PC-9 (cell line): Measurements from ENCODE around the gene MTERF4. TPM values are rescaled to one million over a fixed set of nuclear protein-coding genes. Genes with fewer than 3 reads are reported as not detected.

Experiments
- BruUV-seq: library from RNA; stranded (reverse); fragments of 400-500 nt; replicated peaks from 2 replicates; lab custom pipeline; 2021; lab: Mats Ljungman, UMichigan
- CTCF ChIA-PET: fragments of 300-600 bp; sonication (Branson Sonifier 250); formaldehyde crosslinking; loops from one replicate; lab custom pipeline; 2022; ENCODE audit warnings: antibody characterized with exemption; lab: Charles Lee
- POLR2A ChIA-PET: fragments of 300-600 bp; sonication (Branson Sonifier 250); formaldehyde crosslinking; loops from one replicate; lab custom pipeline; 2022; ENCODE audit warnings: antibody characterized with exemption; ENCODE audit not compliant: unreplicated experiment; lab: Charles Lee
- DNase-seq, 2 experiments: peaks; one replicate each; pipeline versions ENCODE4 v3.0.0 to v3.0.0-alpha.2; 2015 to 2022; ENCODE audit warnings: mixed read lengths in 1 of 2
- H2AFZ ChIP-seq: fragments of 200-600 bp; sonication (generic); 2 replicates; pipeline ENCODE4 v1.8.1; 2017; ENCODE audit warnings: antibody characterized with exemption
- H3F3A ChIP-seq: fragments of 200-600 bp; sonication (generic); 2 replicates; pipeline ENCODE4 v1.8.1; 2017; ENCODE audit warnings: antibody characterized with exemption, mild to moderate bottlenecking, low read depth; ENCODE audit not compliant: insufficient read depth
- H3K27ac ChIP-seq: fragments of 200-600 bp; sonication (generic); 2 replicates; pipeline ENCODE4 v1.6.1; 2016; ENCODE audit warnings: mixed run types
- H3K27me3 ChIP-seq: fragments of 200-600 bp; sonication (generic); 2 replicates; pipeline ENCODE4 v1.6.1; 2016; ENCODE audit warnings: low read depth, mixed run types; ENCODE audit not compliant: insufficient read depth
- H3K36me3 ChIP-seq: fragments of 200-600 bp; sonication (generic); 2 replicates; pipeline ENCODE4 v1.6.1; 2016; ENCODE audit warnings: low read depth, mixed run types
- H3K4me1 ChIP-seq: fragments of 200-600 bp; sonication (generic); replicated peaks from 2 replicates; pipeline ENCODE4 v1.6.1; 2016; ENCODE audit warnings: mixed run types; ENCODE audit not compliant: insufficient read depth
- H3K4me2 ChIP-seq: fragments of 200-600 bp; sonication (generic); 2 replicates; pipeline ENCODE4 v1.6.1; 2017; ENCODE audit warnings: mixed run types
- H3K4me3 ChIP-seq: fragments of 200-600 bp; sonication (generic); 2 replicates; pipeline ENCODE4 v1.6.1; 2016; ENCODE audit warnings: mixed run types
- H3K79me2 ChIP-seq: fragments of 200-600 bp; sonication (generic); 2 replicates; pipeline ENCODE4 v1.6.1; 2017; ENCODE audit warnings: low read depth, mixed run types
- H3K9me2 ChIP-seq: fragments of 200-600 bp; sonication (generic); 2 replicates; pipeline ENCODE4 v1.8.1; 2017; ENCODE audit warnings: mild to moderate bottlenecking; ENCODE audit not compliant: insufficient read depth
- H3K9me3 ChIP-seq: fragments of 200-600 bp; sonication (generic); 2 replicates; pipeline ENCODE4 v1.8.1; 2016; ENCODE audit warnings: low read depth; ENCODE audit not compliant: insufficient read depth
- H4K20me1 ChIP-seq: fragments of 200-600 bp; sonication (generic); 2 replicates; pipeline ENCODE4 v1.8.1; 2017; ENCODE audit not compliant: insufficient read depth
- CTCF ChIP-seq: fragments of 200-600 bp; sonication (generic); conservative IDR thresholded peaks from 2 replicates; pipeline ENCODE4 v1.6.1; 2017; ENCODE audit warnings: mixed run types, antibody characterized with exemption, mild to moderate bottlenecking, moderate library complexity
- EZH2 ChIP-seq: fragments of 200-600 bp; sonication (generic); IDR thresholded peaks from 2 replicates; pipeline ENCODE4 v1.8.0; 2017; ENCODE audit warnings: antibody characterized with exemption, low read depth
- intact Hi-C: fragments of 100-400 bp; cut with micrococcal nuclease; formaldehyde crosslinking; loops from one replicate; pipeline ENCODE4 v1.10.0; 2022; ENCODE audit not compliant: unreplicated experiment
- total RNA-seq: library from RNA; stranded (reverse); gene quantifications from 2 replicates; pipeline ENCODE4 v1.2.3, GENCODE V29; 2021

The MTERF4 gene
- total RNA-seq, 1 experiment from 2014 or later, result 42.8 TPM

GRCh38 chr2:241063093-241063551 is 39.0 kb downstream of the MTERF4 start:
- no peak overlapping the region for H3K4me3 ChIP-seq
- no peak for DNase-seq
- H3F3A ChIP-seq, result peaks cover 11% of the 10 kb centered on the region; the same call in 1 of the 2 replicates
- peaks cover 7% of the 10 kb centered on the region for H3K4me1 ChIP-seq
- TF ChIP-seq EZH2, result no peak
- no peak for TF ChIP-seq CTCF
- H3K27ac ChIP-seq, result no peak overlapping the region
- H2AFZ ChIP-seq, result no peak overlapping the region
- no peaks in the 10 kb centered on the region for H3K9me3 ChIP-seq
- CTCF ChIA-PET, result interaction anchor here (0.6 to 1.2 kb wide), 2 partner anchors 77 to 79 kb away, joined by 3 to 6 read pairs; no protein-coding TSS in a partner anchor
- peak overlapping the region; percentile 74; the same call in 1 of the 2 replicates for H3K4me2 ChIP-seq
- BruUV-seq, result no TSS peak
- no peaks in the 10 kb centered on the region for H4K20me1 ChIP-seq
- POLR2A ChIA-PET, result no interaction called here
- H3K36me3 ChIP-seq, result no peaks in the 10 kb centered on the region
- H3K27me3 ChIP-seq, result peaks cover 16% of the 10 kb centered on the region
- H3K9me2 ChIP-seq, result no peaks in the 10 kb centered on the region
- H3K79me2 ChIP-seq, result no peaks in the 10 kb centered on the region
- intact Hi-C loops, result loop anchor here (1.0 to 5.0 kb wide), 2 partner anchors 66 to 212 kb away; partner anchors contain the start of gene SNED1

- Histone ChIP-seq H3K36me3 (no peaks in the 10 kb centered on the region), H4K20me1 (no peaks in the 10 kb centered on the region), H3K27me3 (peaks cover 10% of the 10 kb centered on the region), H3K79me2 (no peaks in the 10 kb centered on the region), H2AFZ (no peak overlapping the region), H3K27ac (no peak overlapping the region), H3F3A (peaks cover 11% of the 10 kb centered on the region; the same call in 1 of the 2 replicates), H3K9me2 (no peaks in the 10 kb centered on the region), H3K4me2 (no peak overlapping the region), H3K4me1 (peaks cover 7% of the 10 kb centered on the region), H3K9me3 (no peaks in the 10 kb centered on the region), H3K4me3 (no peak overlapping the region)
- DNase-seq, result no peak
- ChIA-PET CTCF (interaction anchor here (0.6 to 1.1 kb wide), 3 partner anchors 15 to 231 kb away, joined by 3 to 7 read pairs (median 4); no protein-coding TSS in a partner anchor), POLR2A (no interaction called here)
- TF ChIP-seq CTCF (no peak), EZH2 (no peak)
- no TSS peak for BruUV-seq
- intact Hi-C loops, result loop anchor here (1.0 to 5.0 kb wide), 2 partner anchors 65 to 211 kb away; partner anchors contain the start of gene SNED1
Measured at GRCh38 chr2:241062389-241063092, 39.5 kb downstream of the MTERF4 start.

GRCh38 chr2:241061275-241061674 is 40.8 kb downstream of the MTERF4 start:
- Histone ChIP-seq H2AFZ (no peak overlapping the region), H3K4me3 (no peak overlapping the region), H3K27ac (no peak overlapping the region), H3K9me3 (no peaks in the 10 kb centered on the region), H3K27me3 (no peaks in the 10 kb centered on the region), H4K20me1 (no peaks in the 10 kb centered on the region), H3K9me2 (no peaks in the 10 kb centered on the region), H3K79me2 (no peaks in the 10 kb centered on the region), H3K36me3 (no peaks in the 10 kb centered on the region), H3F3A (peaks cover 11% of the 10 kb centered on the region; the same call in 1 of the 2 replicates), H3K4me2 (peak overlapping the region; percentile 20; the same call in 1 of the 2 replicates), H3K4me1 (peaks cover 7% of the 10 kb centered on the region)
- BruUV-seq, result no TSS peak
- TF ChIP-seq EZH2 (no peak), CTCF (no peak)
- ChIA-PET POLR2A (interaction anchor here (0.6 kb wide), 1 partner anchor 691 kb away, joined by 3 read pairs; no protein-coding TSS in a partner anchor), CTCF (interaction anchor here (0.7 kb wide), 1 partner anchor 147 kb away, joined by 4 read pairs; no protein-coding TSS in a partner anchor)
- peak in 1 of 2 experiments; percentile 86 for DNase-seq
- intact Hi-C loops, result loop anchor here (5.0 kb wide), 1 partner anchor 64 kb away; the partner anchor contains the start of gene SNED1
